ENCODE results near the gene PHACTR4. TPM values are rescaled to one million over a fixed set of nuclear protein-coding genes. Genes with fewer than 3 reads are reported as not detected.
A peak's percentile ranks its signal among the peaks of the same experiment; 100 is the strongest.
"Not testable (repeated sequence)": the region's sequence is repeated elsewhere in the genome, so short reads cannot be mapped to it uniquely, and the experiment has no call there.

PHACTR4 gene
- total RNA-seq, result 10 to 100 TPM; 23.0 to 30.1 TPM

DNA sequence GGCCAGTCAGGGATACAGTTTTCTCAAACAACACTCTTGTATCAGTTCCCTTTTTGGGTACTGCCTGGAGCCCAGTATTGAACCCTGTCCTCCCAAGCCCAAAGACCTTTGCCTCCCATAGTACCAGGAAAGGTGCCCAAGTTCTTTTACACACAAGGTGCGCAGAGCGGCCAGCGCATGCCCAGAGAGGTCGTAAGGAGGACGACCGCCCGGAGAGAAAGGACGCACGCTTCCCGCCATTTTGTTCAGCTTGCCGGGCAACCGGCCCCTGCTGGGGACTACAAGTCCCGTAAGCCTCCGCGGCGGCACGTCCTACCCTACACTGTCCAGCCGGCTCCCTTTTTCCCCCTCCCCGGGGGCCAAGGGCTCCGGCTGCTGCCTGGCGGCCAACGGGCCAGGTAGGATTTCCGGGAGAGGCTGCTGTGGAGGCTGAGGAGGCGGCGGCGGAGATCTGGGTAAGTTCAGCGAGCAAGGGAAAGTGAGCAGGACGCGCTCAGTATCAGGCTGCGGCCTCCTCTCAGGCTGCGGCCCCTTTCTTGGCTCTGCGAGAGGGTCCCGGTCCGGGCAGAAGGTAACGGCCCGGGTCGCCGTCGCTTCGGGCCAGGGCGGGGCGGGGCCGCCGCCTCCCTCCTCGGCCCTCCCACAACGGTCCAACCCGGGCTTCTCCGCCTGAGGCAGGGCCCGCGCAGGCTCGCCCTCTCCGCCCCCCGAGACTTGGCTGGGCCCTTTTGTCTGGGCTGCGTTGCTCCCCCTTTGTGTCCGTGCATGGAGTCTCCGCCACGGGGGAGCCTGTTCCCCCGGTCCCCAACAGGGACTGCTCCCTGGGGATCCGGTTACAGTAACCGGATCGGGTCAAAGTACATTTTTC is at the start of gene PHACTR4:
Gene PHACTR4, plus strand, starts transcription at position 370 of the 868 bp plus-strand sequence. CDS start 37,708 bp downstream, outside the sequence.
- ChIA-PET CTCF (interaction anchor here (0.6 to 2.2 kb wide), 5 partner anchors 10 to 640 kb away, joined by 3 to 8 read pairs (median 6); no protein-coding TSS in a partner anchor), POLR2A (interaction anchor here (0.6 to 1.2 kb wide), 6 partner anchors 40 to 279 kb away, joined by 3 to 4 read pairs (median 3); partner anchors contain the start of genes MED18, RCC1, RNU11 and SESN2)
- DNase-seq (peak; percentile 90), ATAC-seq (peak; percentile 93)
- Mint-ChIP-seq H3K27me3 (no peaks in the 10 kb centered on the region), H3K27ac (peak within 1 kb of the TSS; percentile 92), H3K36me3 (ENCODE audit: low read depth) (peaks cover 5% of the 10 kb centered on the region), H3K4me3 (peak within 1 kb of the TSS; percentile 92), H3K4me1 (peaks cover 25% of the 10 kb centered on the region), H3K9me3 (ENCODE audit: low read depth) (no peaks in the 10 kb centered on the region)
- intact Hi-C loops (cut with DNase I, micrococcal nuclease), result loop anchor here in 1 of 2 experiments (1.0 to 2.0 kb wide), 7 partner anchors 40 to 273 kb away; partner anchors contain the start of genes ATP5IF1, MED18, SESN2 and TAF12

- Mint-ChIP-seq H3K4me1 (peaks cover 3% of the 10 kb centered on the region), H3K36me3 (ENCODE audit: low read depth) (no peaks in the 10 kb centered on the region), H3K27me3 (no peaks in the 10 kb centered on the region), H3K27ac (no peak overlapping the region), H3K4me3 (no peak overlapping the region), H3K9me3 (ENCODE audit: low read depth) (no peaks in the 10 kb centered on the region)
- no peak for DNase-seq
- ATAC-seq, result no peak
- intact Hi-C loops (cut with DNase I, micrococcal nuclease), result no loop called here
- ChIA-PET POLR2A (no interaction called here), CTCF (interaction anchor here (0.6 to 1.0 kb wide), 2 partner anchors 39 to 54 kb away, joined by 3 read pairs; no protein-coding TSS in a partner anchor)
These were observed 47.3 kb upstream of the PHACTR4 start for GRCh38 chr1:28322194-28322593.

- H3K36me3 Mint-ChIP-seq (ENCODE audit: low read depth), result no peaks in the 10 kb centered on the region
- peaks cover 15% of the 10 kb centered on the region for H3K4me1 Mint-ChIP-seq
- ChIA-PET CTCF (no interaction called here), POLR2A (no interaction called here)
- ATAC-seq, result no peak
- intact Hi-C loops (cut with DNase I, micrococcal nuclease), result no loop called here
- H3K9me3 Mint-ChIP-seq (ENCODE audit: low read depth), result no peaks in the 10 kb centered on the region
- no peak overlapping the region for H3K27ac Mint-ChIP-seq
- H3K4me3 Mint-ChIP-seq, result no peak overlapping the region
- no peaks in the 10 kb centered on the region for H3K27me3 Mint-ChIP-seq
- DNase-seq, result no peak
These were observed 45.8 kb upstream of the PHACTR4 start for GRCh38 chr1:28323720-28324119.

- H3K4me1 Mint-ChIP-seq, result peaks cover 27% of the 10 kb centered on the region
- DNase-seq, result no peak
- ChIA-PET CTCF (interaction anchor here (0.6 to 1.4 kb wide), 2 partner anchors 33 to 550 kb away, joined by 3 to 8 read pairs; no protein-coding TSS in a partner anchor), POLR2A (interaction anchor here (0.6 to 1.0 kb wide), 3 partner anchors 70 to 80 kb away, joined by 4 to 6 read pairs (median 5); no protein-coding TSS in a partner anchor)
- H3K36me3 Mint-ChIP-seq (ENCODE audit: low read depth), result peaks cover 13% of the 10 kb centered on the region
- ATAC-seq, result no peak
- H3K9me3 Mint-ChIP-seq (ENCODE audit: low read depth), result no peaks in the 10 kb centered on the region
- intact Hi-C loops (cut with DNase I, micrococcal nuclease), result loop anchor here (5.0 kb wide), 2 partner anchors 181 to 1004 kb away; partner anchors contain the start of genes RCC1 (in 1 of the 2) and TMEM222 (in 1 of the 2)
- H3K27ac Mint-ChIP-seq, result no peak overlapping the region
- no peaks in the 10 kb centered on the region for H3K27me3 Mint-ChIP-seq
- no peak overlapping the region for H3K4me3 Mint-ChIP-seq
These were observed 43.0 kb upstream of the PHACTR4 start for GRCh38 chr1:28326515-28326914.

- Mint-ChIP-seq H3K36me3 (ENCODE audit: low read depth) (peaks cover 17% of the 10 kb centered on the region), H3K27ac (no peak overlapping the region), H3K4me1 (peaks cover 28% of the 10 kb centered on the region), H3K9me3 (ENCODE audit: low read depth) (no peaks in the 10 kb centered on the region), H3K4me3 (peak overlapping the region; percentile 96), H3K27me3 (no peaks in the 10 kb centered on the region)
- ChIA-PET CTCF (interaction anchor here (1.0 to 2.7 kb wide), 3 partner anchors 32 to 79 kb away, joined by 4 to 27 read pairs (median 8); no protein-coding TSS in a partner anchor), POLR2A (interaction anchor here (0.6 to 0.7 kb wide), 2 partner anchors 71 to 80 kb away, joined by 4 to 5 read pairs; no protein-coding TSS in a partner anchor)
- intact Hi-C loops (cut with DNase I, micrococcal nuclease), result loop anchor here (5.0 kb wide), 2 partner anchors 180 to 1005 kb away; partner anchors contain the start of genes RCC1 (in 1 of the 2) and TMEM222 (in 1 of the 2)
- DNase-seq (no peak), ATAC-seq (peak; percentile 16)
These were observed 42.6 kb upstream of the PHACTR4 start for GRCh38 chr1:28326984-28327383.

- H3K36me3 Mint-ChIP-seq (ENCODE audit: low read depth), result peaks cover 21% of the 10 kb centered on the region
- POLR2A ChIA-PET, result interaction anchor here (0.7 kb wide), 1 partner anchor 79 kb away, joined by 4 read pairs; no protein-coding TSS in a partner anchor
- peaks cover 31% of the 10 kb centered on the region for H3K4me1 Mint-ChIP-seq
- CTCF ChIA-PET, result interaction anchor here (1.0 to 2.7 kb wide), 2 partner anchors 69 to 79 kb away, joined by 4 to 27 read pairs; no protein-coding TSS in a partner anchor
- DNase-seq; H3K27me3 Mint-ChIP-seq; H3K9me3 Mint-ChIP-seq (ENCODE audit: low read depth); H3K27ac Mint-ChIP-seq; ATAC-seq: not testable (repeated sequence)
- peak overlapping the region; percentile 96 for H3K4me3 Mint-ChIP-seq
- intact Hi-C loops (cut with DNase I, micrococcal nuclease), result loop anchor here (5.0 kb wide), 2 partner anchors 180 to 1005 kb away; partner anchors contain the start of genes RCC1 (in 1 of the 2) and TMEM222 (in 1 of the 2)
These were observed 42.1 kb upstream of the PHACTR4 start for GRCh38 chr1:28327431-28327830.

DNA sequence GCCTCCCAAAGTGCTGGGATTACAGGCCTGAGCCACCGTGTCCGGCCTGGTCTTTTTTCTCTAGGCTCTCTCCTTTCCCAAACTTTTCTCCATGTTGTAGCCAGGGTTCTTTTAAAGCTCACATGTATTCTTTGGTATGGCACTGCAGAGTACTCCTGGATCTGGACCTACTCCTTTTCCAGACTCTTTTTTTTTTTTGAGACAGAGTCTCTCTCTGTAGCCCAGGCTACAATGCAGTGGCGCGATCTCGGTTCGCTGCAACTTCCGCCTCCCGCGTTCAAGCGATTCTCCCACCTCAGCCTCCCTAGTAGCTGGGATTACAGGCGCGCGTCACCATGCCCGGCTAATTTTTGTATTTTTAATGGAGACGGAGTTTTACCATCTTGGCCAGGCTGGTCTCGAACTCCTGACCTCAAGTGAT is 41.3 kb upstream of the PHACTR4 start:
- ChIA-PET CTCF (interaction anchor here (0.7 to 2.7 kb wide), 7 partner anchors 9 to 549 kb away, joined by 3 to 27 read pairs (median 4); no protein-coding TSS in a partner anchor), POLR2A (interaction anchor here (0.6 to 2.0 kb wide), 15 partner anchors 9 to 320 kb away, joined by 3 to 18 read pairs (median 5); partner anchors contain the start of genes ATP5IF1, EYA3, PHACTR4 and RCC1)
- ATAC-seq (no peak), DNase-seq (no peak)
- intact Hi-C loops (cut with DNase I, micrococcal nuclease), result loop anchor here (1.0 to 5.0 kb wide), 7 partner anchors 69 to 1006 kb away; partner anchors contain the start of genes SESN2 (in 2 of the 2), EYA3 (in 1 of the 2), RCC1 (in 1 of the 2) and TMEM222 (in 1 of the 2)
- H3K9me3 Mint-ChIP-seq (ENCODE audit: low read depth), result no peaks in the 10 kb centered on the region
- H3K27me3 Mint-ChIP-seq, result no peaks in the 10 kb centered on the region
- peak overlapping the region; percentile 96 for H3K4me3 Mint-ChIP-seq
- H3K36me3 Mint-ChIP-seq (ENCODE audit: low read depth), result peaks cover 29% of the 10 kb centered on the region
- peaks cover 39% of the 10 kb centered on the region for H3K4me1 Mint-ChIP-seq
- peak overlapping the region; percentile 97 for H3K27ac Mint-ChIP-seq

DNA sequence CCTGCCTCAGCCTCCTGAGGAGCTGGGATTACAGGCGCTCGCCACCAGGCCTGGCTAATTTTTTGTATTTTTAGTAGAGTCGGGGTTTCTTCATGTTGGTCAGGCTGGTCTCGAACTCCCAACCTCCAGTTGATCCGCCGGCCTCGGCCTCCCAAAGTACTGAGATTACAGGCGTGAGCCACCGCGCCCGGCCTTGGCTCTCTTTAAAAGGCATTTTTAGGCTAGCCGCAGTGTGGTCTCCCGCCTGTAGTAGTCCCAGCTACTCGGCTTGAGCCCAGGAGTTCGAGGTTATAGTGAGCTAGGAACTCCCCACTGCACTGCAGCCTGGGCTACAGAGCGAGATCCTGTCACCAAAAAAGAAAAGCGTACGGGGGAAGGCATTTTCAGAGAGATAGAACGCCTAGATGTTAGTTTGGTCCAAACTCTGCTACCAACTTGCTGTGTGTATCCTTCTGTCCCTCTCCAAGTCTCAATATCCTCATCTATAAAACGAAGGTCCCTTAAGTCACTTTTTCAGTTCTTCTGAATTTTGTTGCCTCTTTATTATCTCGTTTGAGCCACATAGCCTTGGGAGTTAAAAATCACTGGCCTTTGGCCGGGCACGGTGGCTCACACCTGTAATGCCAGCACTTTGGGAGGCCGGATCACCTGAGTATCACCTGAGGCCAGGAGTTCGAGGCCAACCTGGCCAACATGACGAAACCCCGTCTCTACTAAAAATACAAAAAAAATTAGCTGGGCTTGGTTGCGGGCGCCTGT is 40.0 kb upstream of the PHACTR4 start:
- ATAC-seq, result peak; percentile 19
- peaks cover 33% of the 10 kb centered on the region for H3K36me3 Mint-ChIP-seq (ENCODE audit: low read depth)
- CTCF ChIA-PET, result interaction anchor here (0.5 to 2.7 kb wide), 6 partner anchors 29 to 1787 kb away, joined by 3 to 27 read pairs (median 4); no protein-coding TSS in a partner anchor
- intact Hi-C loops (cut with DNase I, micrococcal nuclease), result loop anchor here (1.0 to 5.0 kb wide), 9 partner anchors 40 to 1007 kb away; partner anchors contain the start of genes PHACTR4 (in 1 of the 2), RCC1 (in 1 of the 2), SESN2 (in 1 of the 2) and SRSF4 (in 1 of the 2)
- POLR2A ChIA-PET, result interaction anchor here (0.6 to 2.0 kb wide), 15 partner anchors 15 to 750 kb away, joined by 3 to 18 read pairs (median 5); partner anchors contain the start of genes EYA3, PHACTR4, RCC1 and RNU11
- DNase-seq, result peak; percentile 61
- no peaks in the 10 kb centered on the region for H3K27me3 Mint-ChIP-seq
- H3K9me3 Mint-ChIP-seq (ENCODE audit: low read depth), result no peaks in the 10 kb centered on the region
- peaks cover 39% of the 10 kb centered on the region for H3K4me1 Mint-ChIP-seq
- H3K4me3 Mint-ChIP-seq, result peak overlapping the region; percentile 96
- H3K27ac Mint-ChIP-seq, result peak overlapping the region; percentile 97

- DNase-seq (no peak), ATAC-seq (no peak)
- POLR2A ChIA-PET, result interaction anchor here (0.6 kb wide), 1 partner anchor 145 kb away, joined by 8 read pairs; no protein-coding TSS in a partner anchor
- intact Hi-C loops (cut with DNase I, micrococcal nuclease), result no loop called here
- Mint-ChIP-seq H3K4me3 (no peak overlapping the region), H3K9me3 (ENCODE audit: low read depth) (no peaks in the 10 kb centered on the region), H3K4me1 (no peaks in the 10 kb centered on the region), H3K36me3 (ENCODE audit: low read depth) (peaks cover 12% of the 10 kb centered on the region), H3K27ac (no peak overlapping the region), H3K27me3 (no peaks in the 10 kb centered on the region)
- CTCF ChIA-PET, result no interaction called here
These were observed 30.6 kb upstream of the PHACTR4 start for GRCh38 chr1:28338897-28339296.

DNA sequence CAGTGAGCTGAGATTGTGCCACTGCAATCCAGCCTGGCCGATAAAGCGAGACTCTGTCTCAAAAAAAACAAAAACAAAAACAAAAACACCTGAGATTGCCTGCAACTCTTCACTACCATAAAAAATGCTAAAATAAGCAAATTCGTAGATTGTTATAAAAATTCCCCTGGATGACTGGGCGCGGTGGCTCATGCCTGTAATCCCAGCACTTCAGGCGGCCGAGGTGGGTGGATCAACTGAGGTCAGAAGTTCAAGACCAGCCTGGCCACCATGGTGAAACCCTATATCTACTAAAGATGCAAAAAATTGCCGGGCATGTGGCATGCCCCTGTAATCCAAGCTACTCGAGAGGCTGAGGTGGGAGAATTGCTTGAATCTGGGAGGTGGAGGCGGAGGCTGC is 30.0 kb upstream of the PHACTR4 start:
- no peak overlapping the region for H3K4me3 Mint-ChIP-seq
- CTCF ChIA-PET, result interaction anchor here (2.4 kb wide), 1 partner anchor 20 kb away, joined by 10 read pairs; no protein-coding TSS in a partner anchor
- ATAC-seq (no peak), DNase-seq (no peak)
- H3K36me3 Mint-ChIP-seq (ENCODE audit: low read depth), result peaks cover 8% of the 10 kb centered on the region
- POLR2A ChIA-PET, result interaction anchor here (0.6 kb wide), 2 partner anchors 11 to 175 kb away, joined by 3 read pairs; no protein-coding TSS in a partner anchor
- no peaks in the 10 kb centered on the region for H3K27me3 Mint-ChIP-seq
- no peaks in the 10 kb centered on the region for H3K4me1 Mint-ChIP-seq
- no peaks in the 10 kb centered on the region for H3K9me3 Mint-ChIP-seq (ENCODE audit: low read depth)
- intact Hi-C loops (cut with DNase I, micrococcal nuclease), result no loop called here
- no peak overlapping the region for H3K27ac Mint-ChIP-seq

All from activated CD4-positive, alpha-beta T cell treated with anti-CD3 and anti-CD28 coated beads for 36 hours (primary cell).